Lung (tissue), 12 donors: ENCODE results near the gene FGF5. TPM values are rescaled to one million over a fixed set of nuclear protein-coding genes. Genes with fewer than 3 reads are reported as not detected.

Source experiments
- ATAC-seq: fragments of 200-7000 bp; cut with Tn5 transposase; one replicate; pipeline ENCODE4 v1.9.1; 2020; ENCODE audit warnings: moderate number of reproducible peaks; ENCODE audit not compliant: insufficient read depth, low FRiP score
- DNase-seq, 3 donors: peaks; one replicate each; pipeline ENCODE4 v3.0.0-alpha.2; 2013 to 2017
- H3K27ac ChIP-seq, 2 donors: one replicate each; pipeline ENCODE4 v1.5.1; 2013; ENCODE audit warnings: mild to moderate bottlenecking in 2 of 2, moderate library complexity in 2 of 2, control low read depth in 1 of 2, inconsistent platforms in 1 of 2, low read depth in 1 of 2, low read length in 1 of 2
- H3K27me3 ChIP-seq, 3 donors: one replicate each; pipeline ENCODE4 v1.5.1; 2013; ENCODE audit warnings: low read length in 2 of 3; ENCODE audit not compliant: control insufficient read depth in 3 of 3, insufficient read depth in 3 of 3
- H3K36me3 ChIP-seq, 4 donors: one replicate each; pipeline ENCODE4 v1.5.1; 2013; ENCODE audit warnings: low read length in 4 of 4, mild to moderate bottlenecking in 1 of 4, moderate library complexity in 1 of 4; ENCODE audit not compliant: control insufficient read depth in 4 of 4, insufficient read depth in 4 of 4
- H3K4me1 ChIP-seq, 5 donors: one replicate each; pipeline ENCODE4 v1.5.1; 2013; ENCODE audit warnings: low read length in 5 of 5, mild to moderate bottlenecking in 2 of 5, moderate library complexity in 1 of 5; ENCODE audit not compliant: control insufficient read depth in 5 of 5, insufficient read depth in 5 of 5
- H3K4me3 ChIP-seq: one replicate; pipeline ENCODE4 v1.5.1; 2013; ENCODE audit warnings: mild to moderate bottlenecking, control low read depth, moderate library complexity
- H3K9ac ChIP-seq, 2 donors: one replicate each; pipeline ENCODE4 v1.5.1; 2013; ENCODE audit warnings: low read length in 2 of 2, control low read depth in 1 of 2; ENCODE audit not compliant: insufficient read depth in 1 of 2
- H3K9me3 ChIP-seq, 4 donors: one replicate each; pipeline ENCODE4 v1.5.1; 2013; ENCODE audit warnings: low read length in 3 of 4, mild to moderate bottlenecking in 1 of 4, moderate library complexity in 1 of 4; ENCODE audit not compliant: control insufficient read depth in 4 of 4, insufficient read depth in 3 of 4
- WGBS, 2 donors: extraction: QIAGEN DNeasy Blood & Tissue Kit; methylation state at CpG; one replicate each; pipeline ENCODE4 v1.1.7; 2013; 5-methylcytosine and 5-hydroxymethylcytosine counted together
- polyA plus RNA-seq, 2 donors: library from polyadenylated mRNA; stranded (reverse); fragments of 200-250 nt; gene quantifications; one replicate each; pipeline ENCODE4 v1.2.1, GENCODE V29; 2013
- total RNA-seq, 2 donors: library from RNA; depleted of rRNA in 1 of 2; stranded (reverse); fragments of >200 nt in 1 of 2; gene quantifications; one replicate each; pipeline ENCODE4 v1.2.1, GENCODE V29; 2014 to 2021
- TF ChIP-seq, protein P1 (sequence below): IDR thresholded peaks from 2 replicates; pipeline ENCODE4 v1.5.1; 2012; ENCODE audit warnings: mild to moderate bottlenecking; ENCODE audit errors: control extremely low read depth, extremely low read depth
- donor health status: control.
- donor health status: control.
- donor health status: Bipolar disorder and iron deficiency.
- donor health status: healthy.
- donor health status: DM: yes; HTN: yes; CAD: no.

FGF5 gene
- total and polyA plus RNA-seq, 4 donors = 0.18 TPM; not detected in 3

DNA sequence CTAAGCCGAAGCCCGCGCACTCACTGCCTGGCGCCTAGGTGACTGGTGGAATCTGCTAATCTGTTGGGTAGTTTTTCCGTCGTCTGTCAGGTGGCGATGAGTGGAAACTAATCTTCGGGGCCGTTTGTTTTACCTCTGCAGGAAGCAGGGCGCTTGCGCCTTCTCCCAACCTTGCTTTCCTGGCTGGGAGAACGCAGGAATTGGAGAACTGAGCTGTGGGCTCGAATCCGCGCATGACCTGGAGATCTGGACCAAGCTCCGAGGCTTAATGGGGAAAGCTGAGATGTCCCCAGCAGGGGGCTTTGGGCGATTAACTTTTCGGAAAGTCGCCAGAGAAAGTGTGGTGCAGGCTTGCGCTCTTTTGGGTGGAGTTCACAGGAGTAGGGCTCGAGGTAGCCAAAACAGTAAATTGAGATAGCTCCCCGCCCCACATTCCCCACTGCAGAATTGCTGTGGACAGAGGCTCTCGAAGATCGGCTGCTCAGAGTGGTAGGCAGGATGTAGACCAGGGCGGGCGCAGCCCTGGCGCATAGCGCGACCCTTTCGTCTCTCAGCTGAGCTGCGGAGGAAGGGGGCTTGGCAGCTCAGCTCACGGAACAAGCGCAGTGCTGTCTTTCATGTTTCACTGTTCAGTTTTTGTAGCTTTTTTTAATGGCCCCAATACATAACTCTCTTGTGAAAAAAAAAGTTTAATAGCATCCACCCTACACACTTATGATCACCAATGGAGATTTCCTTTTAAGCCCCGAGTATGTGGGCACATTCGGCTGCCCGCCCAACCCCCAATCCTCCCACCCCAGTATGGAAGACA, 2.7 kb upstream of the FGF5 start:
- H3K9ac ChIP-seq = no peak overlapping the region
- TF ChIP-seq, protein P1, sequence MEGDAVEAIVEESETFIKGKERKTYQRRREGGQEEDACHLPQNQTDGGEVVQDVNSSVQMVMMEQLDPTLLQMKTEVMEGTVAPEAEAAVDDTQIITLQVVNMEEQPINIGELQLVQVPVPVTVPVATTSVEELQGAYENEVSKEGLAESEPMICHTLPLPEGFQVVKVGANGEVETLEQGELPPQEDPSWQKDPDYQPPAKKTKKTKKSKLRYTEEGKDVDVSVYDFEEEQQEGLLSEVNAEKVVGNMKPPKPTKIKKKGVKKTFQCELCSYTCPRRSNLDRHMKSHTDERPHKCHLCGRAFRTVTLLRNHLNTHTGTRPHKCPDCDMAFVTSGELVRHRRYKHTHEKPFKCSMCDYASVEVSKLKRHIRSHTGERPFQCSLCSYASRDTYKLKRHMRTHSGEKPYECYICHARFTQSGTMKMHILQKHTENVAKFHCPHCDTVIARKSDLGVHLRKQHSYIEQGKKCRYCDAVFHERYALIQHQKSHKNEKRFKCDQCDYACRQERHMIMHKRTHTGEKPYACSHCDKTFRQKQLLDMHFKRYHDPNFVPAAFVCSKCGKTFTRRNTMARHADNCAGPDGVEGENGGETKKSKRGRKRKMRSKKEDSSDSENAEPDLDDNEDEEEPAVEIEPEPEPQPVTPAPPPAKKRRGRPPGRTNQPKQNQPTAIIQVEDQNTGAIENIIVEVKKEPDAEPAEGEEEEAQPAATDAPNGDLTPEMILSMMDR = no peak
- no peak for ATAC-seq

DNA sequence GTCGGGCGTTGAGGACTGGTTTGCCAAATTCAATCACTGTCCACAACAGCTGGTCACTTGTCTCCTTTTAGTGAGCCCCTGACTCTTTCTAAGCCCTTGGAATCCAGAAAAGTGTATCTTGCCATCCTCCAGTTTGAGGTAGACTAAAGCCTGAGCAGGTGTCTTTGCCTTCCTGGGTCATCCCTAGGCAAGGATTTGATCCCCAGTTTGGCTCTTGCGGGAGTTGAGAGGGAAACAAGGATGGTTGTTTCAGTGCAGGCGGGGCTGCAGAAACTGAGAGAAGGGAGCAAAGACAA, 2.2 kb upstream of the FGF5 start:
- TF ChIP-seq, protein P1 = no peak
- Histone ChIP-seq H3K36me3 (no peaks in the 10 kb centered on the region), H3K9me3 (no peaks in the 10 kb centered on the region), H3K27me3 (peaks cover 8 to 83% (median 65%) of the 10 kb centered on the region in 3 donors), H3K4me1 (peaks cover 0 to 23% (median 12%) of the 10 kb centered on the region in 5 donors), H3K9ac (no peak overlapping the region), H3K27ac (no peak overlapping the region), H3K4me3 (no peak overlapping the region)
- WGBS, 2 donors = 11 to 18% methylated on average over 4 of the region's 4 CpGs
- DNase-seq (no peak), ATAC-seq (no peak)

More for the DNA sequence above, 2.7 kb upstream of the FGF5 start:
- Histone ChIP-seq H3K9me3 (no peaks in the 10 kb centered on the region), H3K27me3 (peaks cover 8 to 79% (median 64%) of the 10 kb centered on the region in 3 donors), H3K4me1 (peaks cover 0 to 23% (median 12%) of the 10 kb centered on the region in 5 donors), H3K4me3 (no peak overlapping the region), H3K36me3 (no peaks in the 10 kb centered on the region), H3K27ac (no peak overlapping the region)
- peak in 2 of 3 donors; percentile 4 to 14 for DNase-seq
- WGBS, 2 donors = 24 to 32% methylated on average over 36 of the region's 36 CpGs

DNA sequence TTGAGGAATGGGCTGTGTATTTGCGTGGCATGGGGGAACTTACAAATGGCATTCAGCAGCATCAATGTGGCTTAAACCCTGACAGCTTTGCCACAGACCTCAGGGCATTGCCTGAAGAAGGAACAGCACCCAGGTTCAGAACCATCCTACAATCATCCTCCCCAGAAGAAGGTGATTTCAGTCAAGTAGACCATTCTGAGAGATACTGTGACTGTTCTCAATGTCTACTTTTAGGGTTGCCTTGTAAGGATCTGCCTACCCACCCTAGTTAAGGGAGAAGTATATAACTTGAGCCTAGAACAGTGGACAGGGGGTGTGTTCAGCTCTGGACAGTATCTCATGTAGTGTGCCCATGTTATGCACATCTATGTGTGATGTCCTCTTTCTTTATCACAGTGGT, 1.6 kb upstream of the FGF5 start:
- peaks cover 0 to 23% (median 12%) of the 10 kb centered on the region in 5 donors for H3K4me1 ChIP-seq
- 15 to 27% methylated on average over 1 of the region's 1 CpG for WGBS, 2 donors
- H3K9ac ChIP-seq = no peak overlapping the region
- no peaks in the 10 kb centered on the region for H3K9me3 ChIP-seq
- DNase-seq = no peak
- H3K4me3 ChIP-seq = no peak overlapping the region
- no peak overlapping the region for H3K27ac ChIP-seq
- ATAC-seq = no peak
- TF ChIP-seq, protein P1 = no peak
- peaks cover 8 to 88% (median 70%) of the 10 kb centered on the region in 3 donors for H3K27me3 ChIP-seq
- no peaks in the 10 kb centered on the region for H3K36me3 ChIP-seq
